ENCODE data around the gene ALX4. TPM values are rescaled to one million over a fixed set of nuclear protein-coding genes. Genes with fewer than 3 reads are reported as not detected.

ALX4 gene
- total and polyA plus RNA-seq, 2 of the 8 experiments (the other 6 are each of a cell fraction or from before 2014, with no cell fraction given) = not detected

DNA sequence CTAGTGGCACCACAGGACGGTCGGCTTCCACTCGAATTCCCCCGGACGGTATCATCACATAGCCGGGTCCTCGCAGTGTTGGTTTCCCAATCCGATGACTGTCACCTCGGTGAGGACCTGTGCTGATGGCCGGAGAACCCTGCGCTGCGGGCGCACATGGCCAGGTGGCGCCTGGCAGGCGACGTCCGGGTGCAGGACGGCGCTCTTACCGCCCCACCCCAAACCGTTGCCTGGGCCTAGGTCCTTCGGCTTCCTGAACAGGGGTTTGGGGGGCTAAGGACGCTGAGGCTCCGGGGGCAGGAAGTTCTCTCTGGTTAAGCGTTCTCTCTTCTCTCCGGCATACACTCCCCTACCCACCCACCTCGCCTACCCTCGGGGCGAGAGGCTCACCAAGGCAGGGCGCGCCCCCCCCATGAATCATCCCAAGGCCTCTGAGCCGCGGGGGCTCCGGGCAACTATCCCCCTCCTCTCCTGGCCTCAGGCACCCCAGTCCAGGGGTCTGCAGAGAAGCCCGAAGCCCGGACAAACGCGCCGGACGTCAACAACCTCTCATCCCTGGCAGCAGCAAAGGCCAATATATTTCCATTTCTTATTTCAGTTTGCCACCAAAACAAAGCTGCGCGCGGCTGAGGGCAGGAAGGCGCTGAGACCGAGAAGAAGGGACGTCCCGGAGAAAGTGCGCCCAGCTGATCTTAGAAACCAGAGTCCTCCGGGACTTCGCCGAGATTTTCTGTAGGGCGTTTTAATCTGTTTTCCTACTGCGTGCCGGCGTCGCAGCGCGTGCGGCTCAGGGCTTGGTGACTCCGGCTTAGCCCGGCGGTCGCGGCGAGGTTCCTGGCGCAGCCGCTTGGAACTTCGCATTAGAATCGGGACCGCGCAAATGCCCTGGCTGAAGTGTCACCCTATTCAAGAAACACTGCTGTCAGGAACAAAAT is 5.6 kb downstream of the ALX4 start (continued):
- TF ChIP-seq, protein P1, sequence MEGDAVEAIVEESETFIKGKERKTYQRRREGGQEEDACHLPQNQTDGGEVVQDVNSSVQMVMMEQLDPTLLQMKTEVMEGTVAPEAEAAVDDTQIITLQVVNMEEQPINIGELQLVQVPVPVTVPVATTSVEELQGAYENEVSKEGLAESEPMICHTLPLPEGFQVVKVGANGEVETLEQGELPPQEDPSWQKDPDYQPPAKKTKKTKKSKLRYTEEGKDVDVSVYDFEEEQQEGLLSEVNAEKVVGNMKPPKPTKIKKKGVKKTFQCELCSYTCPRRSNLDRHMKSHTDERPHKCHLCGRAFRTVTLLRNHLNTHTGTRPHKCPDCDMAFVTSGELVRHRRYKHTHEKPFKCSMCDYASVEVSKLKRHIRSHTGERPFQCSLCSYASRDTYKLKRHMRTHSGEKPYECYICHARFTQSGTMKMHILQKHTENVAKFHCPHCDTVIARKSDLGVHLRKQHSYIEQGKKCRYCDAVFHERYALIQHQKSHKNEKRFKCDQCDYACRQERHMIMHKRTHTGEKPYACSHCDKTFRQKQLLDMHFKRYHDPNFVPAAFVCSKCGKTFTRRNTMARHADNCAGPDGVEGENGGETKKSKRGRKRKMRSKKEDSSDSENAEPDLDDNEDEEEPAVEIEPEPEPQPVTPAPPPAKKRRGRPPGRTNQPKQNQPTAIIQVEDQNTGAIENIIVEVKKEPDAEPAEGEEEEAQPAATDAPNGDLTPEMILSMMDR (IDR thresholded peaks at IDR 0.05; ENCODE audit: control extremely low read depth in 1 of 3, insufficient read depth in 1 of 3, low read depth in 1 of 3, low read length in 3 of 3) = peak in 1 of 3 experiments; percentile 2; a peak in 1 of 4 replicates
- TF ChIP-seq EZH2 (IDR thresholded peaks at IDR 0.05; ENCODE audit: low read depth, low read length, severe bottlenecking) (peak; percentile 95), RNF2 (IDR thresholded peaks at IDR 0.05; ENCODE audit: borderline replicate concordance, low read depth, low read length, missing control alignments, poor library complexity, severe bottlenecking) (peak; percentile 92), EP300 (IDR thresholded peaks at IDR 0.05; ENCODE audit: borderline replicate concordance in 1 of 2, low read depth in 2 of 2, low read length in 2 of 2) (no peak)
